Limb (tissue), 2 donors: ENCODE measurements around the gene CST3.
"Not testable (repeated sequence)": the region's sequence is repeated elsewhere in the genome, so short reads cannot be mapped to it uniquely, and the experiment has no call there.

ENCODE experiments used
- DNase-seq, 2 donors: peaks; one replicate each; pipeline ENCODE4 v3.0.0-alpha.2; 2016; ENCODE audit errors: extremely low spot score in 2 of 2

CST3 gene

DNA sequence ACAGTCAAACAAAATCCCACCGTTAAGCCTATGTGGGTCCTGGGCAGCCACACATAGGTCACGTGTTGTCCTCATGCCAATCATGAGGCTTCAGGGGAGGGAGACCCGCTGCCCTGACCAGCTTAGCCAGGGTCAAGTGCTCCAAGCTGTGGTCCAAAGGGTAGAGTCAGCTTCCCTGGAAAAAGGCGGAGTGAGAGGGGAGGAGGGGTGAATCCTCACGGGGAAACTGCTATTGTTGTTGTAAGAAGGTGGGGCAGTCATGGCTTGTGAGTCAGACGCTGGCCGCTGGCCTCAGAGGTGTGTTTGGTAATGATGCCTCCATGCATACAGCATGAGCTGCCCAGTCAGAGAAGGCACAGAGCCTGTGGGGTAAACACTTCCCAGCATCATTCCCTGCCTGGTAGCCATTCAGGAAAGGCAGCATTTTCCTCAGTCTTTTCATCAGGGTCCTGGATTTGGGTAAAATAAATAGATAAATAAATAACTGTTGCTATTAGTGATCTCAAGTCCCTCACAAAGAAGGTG is 8.7 kb downstream of the CST3 start:
- no peak for DNase-seq

DNA sequence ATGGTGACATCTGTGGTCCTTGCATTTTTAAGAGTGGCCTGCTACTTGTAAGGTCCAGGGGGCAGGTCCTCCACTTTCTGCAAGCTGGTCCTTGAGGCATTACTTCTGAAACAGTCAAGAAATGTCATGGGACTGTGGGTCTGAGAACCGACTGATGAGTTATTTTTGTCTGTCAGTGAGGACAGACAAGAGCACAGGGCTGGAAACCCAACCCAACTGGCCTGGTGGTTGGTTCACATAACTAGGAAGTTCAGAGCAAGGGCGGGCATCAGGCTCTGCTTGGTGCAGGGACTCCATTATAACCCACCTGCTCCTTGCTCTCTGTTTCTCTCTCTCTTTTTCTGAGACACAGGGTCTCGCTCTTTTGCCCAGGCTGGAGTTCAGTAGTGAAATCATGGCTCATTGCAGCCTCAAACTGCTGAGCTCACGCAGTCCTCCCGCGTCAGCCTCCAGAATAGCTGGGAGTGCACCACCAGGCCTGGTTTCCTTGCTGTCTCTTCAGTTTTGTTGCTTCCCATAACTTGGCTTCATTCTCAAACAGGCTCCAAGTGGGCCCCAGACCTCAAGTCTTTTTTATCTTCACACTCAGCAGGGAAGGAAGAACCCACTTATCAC is 9.2 kb downstream of the CST3 start:
- no peak for DNase-seq

DNA sequence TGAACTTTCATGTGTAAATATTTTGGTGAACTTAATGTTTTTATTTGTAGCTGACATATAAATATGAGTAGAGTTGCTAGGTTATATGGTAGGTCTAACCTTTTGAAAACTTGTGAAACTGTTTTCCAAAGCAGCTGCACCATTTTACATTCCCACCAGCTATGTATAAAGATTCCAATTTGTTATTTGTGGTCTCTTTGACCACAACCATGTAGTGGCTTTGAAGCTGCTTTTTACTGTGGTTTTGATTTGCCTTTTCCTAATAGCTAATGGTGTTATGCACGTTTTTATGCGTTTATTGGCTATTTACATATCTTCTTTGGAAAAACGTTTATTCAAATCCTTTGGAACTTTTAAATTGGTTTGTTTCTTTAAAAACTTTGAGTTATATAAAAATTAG is 10.3 kb downstream of the CST3 start:
- DNase-seq = no peak

- no peak for DNase-seq
Measured at GRCh38 chr20:23626040-23626620, 11.6 kb downstream of the CST3 start.

- no peak for DNase-seq
Measured at GRCh38 chr20:23625236-23625964, 12.4 kb downstream of the CST3 start.

DNA sequence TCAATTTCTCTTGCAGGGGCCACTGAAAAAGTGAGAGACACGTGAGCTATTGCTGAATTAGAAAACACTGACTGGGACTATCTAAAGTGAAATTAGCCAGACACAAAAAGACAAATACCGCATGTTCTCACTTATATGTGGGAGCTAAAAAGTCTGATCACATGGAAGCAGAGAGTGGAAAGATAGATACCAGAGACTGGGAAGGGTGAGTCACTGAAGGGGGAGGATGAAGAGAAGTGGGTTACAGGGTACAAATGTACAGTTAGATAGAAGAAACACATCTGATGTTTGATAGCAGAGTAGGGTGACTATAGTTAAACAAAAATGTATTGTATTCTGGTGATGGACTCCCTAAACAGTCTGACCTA is 13.4 kb downstream of the CST3 start:
- no peak for DNase-seq

- DNase-seq = no peak
Measured at GRCh38 chr20:23623666-23624323, 14.0 kb downstream of the CST3 start.

DNA sequence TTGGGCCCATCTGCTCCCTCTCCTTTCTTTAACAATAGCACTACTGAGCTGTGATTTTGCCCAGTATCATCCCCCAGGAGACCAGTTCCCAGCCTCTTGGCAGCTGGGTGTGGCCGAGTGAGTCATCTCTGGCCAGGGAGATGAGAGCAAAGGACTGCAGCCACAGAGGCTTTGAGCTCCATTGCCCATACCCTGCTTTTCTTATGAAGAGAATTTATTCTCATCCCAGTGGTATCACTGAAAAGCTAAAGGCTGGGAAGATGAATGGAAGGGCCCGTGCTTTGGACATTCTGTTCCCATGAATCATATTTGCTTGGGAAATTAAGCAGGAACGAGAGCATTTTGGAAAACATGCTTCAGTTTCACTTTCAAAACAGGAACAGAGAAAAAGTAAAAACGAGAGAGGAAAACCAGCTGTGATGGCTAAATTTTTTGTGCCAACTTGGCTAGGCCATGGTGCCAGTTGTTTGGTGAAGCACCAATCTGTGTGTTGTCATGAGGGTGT is 14.9 kb downstream of the CST3 start:
- DNase-seq = no peak

GRCh38 chr20:23622401-23622800 is 15.4 kb downstream of the CST3 start:
- not testable (repeated sequence) for DNase-seq

DNA sequence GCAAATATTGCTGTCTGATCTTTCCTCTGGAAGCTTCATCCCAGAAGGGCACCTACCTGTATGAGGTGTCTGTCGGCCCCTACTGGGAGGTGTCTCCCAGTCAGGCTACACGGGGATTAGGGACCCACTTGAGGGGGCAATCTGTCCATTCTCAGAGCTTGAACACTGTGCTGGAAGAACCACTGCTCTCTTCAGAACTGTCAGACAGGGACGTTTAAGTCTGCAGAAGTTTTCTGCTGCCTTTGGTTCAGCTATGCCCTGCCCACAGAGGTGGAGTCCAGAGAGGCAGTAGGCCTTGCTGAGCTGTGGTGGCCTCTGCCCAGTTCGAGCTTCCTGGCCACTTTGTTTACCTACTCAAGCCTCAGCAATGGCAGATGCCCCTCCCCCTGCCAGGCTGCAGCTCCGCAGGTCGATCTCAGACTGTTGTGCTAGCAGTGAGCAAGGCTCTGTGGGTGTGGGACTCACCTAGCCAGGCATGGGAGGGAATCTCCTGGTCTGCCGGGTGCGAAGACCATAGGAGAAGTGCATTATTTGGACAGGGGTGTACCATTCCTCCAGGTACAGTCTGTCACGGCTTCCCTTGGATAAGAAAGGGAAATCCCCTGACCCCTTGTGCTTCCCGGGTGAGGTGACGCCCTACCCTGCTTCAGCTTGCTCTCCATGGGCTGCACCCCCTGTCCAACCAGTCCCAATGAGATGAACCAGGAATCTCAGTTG is 16.9 kb downstream of the CST3 start:
- not testable (repeated sequence) for DNase-seq

DNA sequence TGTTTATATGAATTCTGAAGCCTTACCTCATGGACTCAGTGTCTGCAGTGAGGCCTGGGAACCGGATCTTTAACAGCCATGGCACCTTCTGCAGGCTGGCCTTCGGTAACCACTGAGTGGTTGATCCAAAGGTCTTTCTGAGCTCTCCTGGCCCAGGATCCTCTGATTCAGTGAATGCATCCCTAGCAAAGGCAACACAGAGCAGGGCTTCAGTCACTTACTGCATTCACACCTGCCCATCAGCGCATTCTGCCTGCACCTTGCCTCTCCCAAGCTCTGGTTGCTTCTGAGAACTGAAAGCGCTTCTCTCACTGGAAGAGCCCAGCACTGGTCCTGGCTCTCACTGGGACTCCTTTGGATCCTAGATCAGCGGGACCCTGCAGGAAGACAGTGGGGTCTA is 23.6 kb downstream of the CST3 start:
- no peak for DNase-seq

DNA sequence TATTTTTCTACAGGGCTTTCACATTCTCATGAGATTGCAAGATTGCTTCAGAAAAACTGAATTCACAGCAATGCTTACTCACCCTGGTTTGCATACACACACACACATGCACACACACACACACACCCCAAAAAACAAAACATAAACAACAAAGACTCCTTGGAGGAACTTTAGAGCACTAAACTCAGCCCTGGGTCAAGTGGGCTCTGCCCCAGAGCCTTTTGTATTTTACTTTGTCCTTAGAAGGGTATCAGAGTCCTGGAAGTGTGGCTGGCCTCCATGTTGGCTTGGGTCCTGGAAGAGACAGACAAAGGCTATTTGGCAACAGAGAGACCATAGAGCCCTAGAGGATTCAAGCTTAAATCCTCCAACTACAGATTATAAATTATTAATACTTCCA is 24.1 kb downstream of the CST3 start:
- no peak for DNase-seq

DNA sequence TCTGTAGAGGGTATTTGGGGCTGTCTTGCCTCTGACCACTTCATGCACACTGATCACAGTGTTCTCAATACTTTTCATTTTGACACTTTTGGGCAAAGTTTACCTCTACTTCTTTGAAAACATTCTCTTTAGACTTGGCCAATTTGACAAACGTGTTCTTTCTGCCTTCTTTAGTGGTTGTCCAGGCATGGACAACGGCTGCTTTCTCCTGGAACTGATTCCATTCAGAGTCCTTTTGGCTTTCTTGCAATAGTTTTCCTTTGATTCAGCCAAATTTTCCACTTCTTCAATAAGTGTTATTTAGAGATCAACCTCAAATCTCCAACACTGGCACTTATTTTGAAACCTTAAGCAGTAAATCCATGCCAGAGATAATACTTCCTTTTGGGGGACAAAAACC is 25.4 kb downstream of the CST3 start:
- no peak for DNase-seq

DNA sequence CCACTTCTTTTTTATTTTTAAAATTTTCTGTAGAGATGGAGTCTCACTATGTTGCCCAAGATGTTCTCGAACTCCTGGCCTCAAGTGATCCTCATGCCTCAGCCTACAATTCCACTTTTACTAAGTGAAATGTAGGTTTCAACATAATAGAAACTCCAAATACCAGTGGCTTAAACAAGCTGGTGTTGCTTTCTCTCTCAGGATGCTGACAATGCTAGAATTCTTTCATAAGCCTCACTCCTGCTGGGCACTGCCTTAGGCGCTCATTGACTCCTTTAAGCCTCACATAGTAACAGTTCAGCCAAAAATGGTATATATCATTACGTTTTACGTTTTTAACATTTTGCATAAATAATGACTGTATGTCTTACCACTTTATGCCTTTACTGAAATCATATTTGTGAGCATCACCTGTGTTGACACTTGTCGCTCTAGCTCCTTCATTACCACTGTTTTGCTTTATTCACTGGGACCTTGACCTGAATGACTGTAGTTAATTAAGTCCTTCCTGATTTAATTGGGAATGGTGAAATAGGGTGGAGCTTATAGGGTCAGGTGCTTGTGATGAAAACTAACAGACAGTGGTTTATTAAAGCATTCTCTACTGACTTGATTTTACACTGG is 28.2 kb downstream of the CST3 start:
- DNase-seq = no peak

GRCh38 chr20:23608251-23608846 is 29.4 kb downstream of the CST3 start:
- DNase-seq = no peak

- DNase-seq = no peak
Measured at GRCh38 chr20:23607497-23608245, 30.1 kb downstream of the CST3 start.

GRCh38 chr20:23606652-23607049 is 31.1 kb downstream of the CST3 start:
- DNase-seq = peak; percentile 48 to 84

DNA sequence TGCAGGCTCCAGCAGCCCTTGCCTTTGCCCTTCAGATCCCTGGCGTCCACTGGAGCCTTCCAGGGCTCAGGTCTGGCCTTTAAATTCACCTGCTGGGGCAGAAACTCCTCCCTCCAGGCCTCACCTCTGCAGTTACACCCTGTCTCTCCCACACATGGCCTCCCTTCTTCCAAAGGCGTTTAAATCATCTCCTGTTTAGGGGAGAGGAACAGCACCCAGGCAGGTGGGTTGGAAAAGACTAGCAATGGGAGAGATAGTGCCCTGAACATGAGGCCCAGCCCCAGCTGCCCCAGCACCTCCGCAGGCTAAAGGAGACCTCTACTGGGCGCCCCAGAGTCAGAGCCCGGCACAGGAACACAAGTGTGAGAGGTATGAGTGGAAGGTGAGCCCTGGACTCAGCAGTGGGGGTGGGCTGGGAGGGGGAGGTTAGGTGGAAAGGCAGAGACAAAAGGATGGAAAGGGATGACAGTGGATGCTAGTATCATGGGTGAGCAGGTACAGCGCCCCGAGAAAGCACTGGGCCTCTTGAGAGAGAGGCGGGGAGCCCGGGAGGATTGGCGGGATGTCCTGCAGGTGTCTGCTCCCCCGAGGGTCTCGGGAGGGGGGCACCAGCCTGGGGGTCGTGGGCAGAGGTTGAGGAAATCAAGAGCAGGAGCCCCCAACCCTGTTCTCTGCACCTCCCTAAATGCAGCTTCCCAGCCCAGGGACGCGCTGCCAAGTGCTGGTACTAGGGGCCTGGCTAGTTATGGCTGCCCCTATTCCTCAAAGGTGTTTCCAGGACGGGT is 31.7 kb downstream of the CST3 start, which contains the start of gene CST9:
Gene CST9 (minus strand): TSS at position 51 of the 785 bp plus-strand sequence. CDS start 53 bp downstream, outside the sequence.
- DNase-seq = no peak

DNA sequence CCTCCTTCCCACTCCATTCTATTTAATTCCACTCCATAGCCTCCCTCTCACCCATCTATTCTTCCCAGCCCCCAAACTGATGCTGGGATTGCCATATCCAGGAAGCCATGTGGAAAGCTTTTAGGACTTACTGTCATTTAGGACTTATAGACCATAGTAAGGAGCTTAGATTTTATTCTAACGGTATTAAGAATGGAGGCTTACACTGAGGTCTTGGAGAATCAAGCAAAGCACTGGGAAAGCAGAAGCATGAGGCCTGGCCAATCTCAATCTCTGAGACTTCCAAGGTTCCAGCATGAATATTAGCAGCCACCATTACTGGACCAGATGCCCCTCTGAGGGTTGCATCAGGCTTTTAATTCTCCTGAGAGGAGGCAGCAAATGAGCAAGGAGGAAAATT is 33.4 kb downstream of the CST3 start:
- DNase-seq = no peak
